GM18868 (cell line): ENCODE measurements around the gene FGGY.
"Not testable (repeated sequence)": the region's sequence is repeated elsewhere in the genome, so short reads cannot be mapped to it uniquely, and the experiment has no call there.

Experiments used
- ATAC-seq: cut with Tn5 transposase; IDR thresholded peaks from one replicate; pipeline ENCODE4 v1.9.1; 2021; ENCODE audit warnings: mild to moderate bottlenecking, moderate library complexity; ENCODE audit not compliant: unreplicated experiment

The FGGY gene

GRCh38 chr1:59433440-59433813 is 136.5 kb downstream of the FGGY start:
- ATAC-seq = no peak

GRCh38 chr1:59434336-59434735 is 137.4 kb downstream of the FGGY start:
- ATAC-seq = no peak

GRCh38 chr1:59436637-59437036 is 139.7 kb downstream of the FGGY start:
- no peak for ATAC-seq

- ATAC-seq = no peak
Observed at GRCh38 chr1:59438058-59438560, 141.2 kb downstream of the FGGY start.

- no peak for ATAC-seq
Observed at GRCh38 chr1:59442492-59442891, 145.6 kb downstream of the FGGY start.

- ATAC-seq = no peak
Observed at GRCh38 chr1:59443310-59443709, 146.4 kb downstream of the FGGY start.

GRCh38 chr1:59444520-59444919 is 147.6 kb downstream of the FGGY start:
- no peak for ATAC-seq

GRCh38 chr1:59445040-59445439 is 148.1 kb downstream of the FGGY start:
- no peak for ATAC-seq

- ATAC-seq = no peak
Observed at GRCh38 chr1:59446257-59446901, 149.5 kb downstream of the FGGY start.

- ATAC-seq = no peak
Observed at GRCh38 chr1:59452026-59452425, 155.1 kb downstream of the FGGY start.

- ATAC-seq = no peak
Observed at GRCh38 chr1:59452559-59452958, 155.7 kb downstream of the FGGY start.

GRCh38 chr1:59453297-59453968 is 156.5 kb downstream of the FGGY start:
- no peak for ATAC-seq

- no peak for ATAC-seq
Observed at GRCh38 chr1:59455206-59455605, 158.3 kb downstream of the FGGY start.

GRCh38 chr1:59457786-59458185 is 160.9 kb downstream of the FGGY start:
- ATAC-seq = no peak

GRCh38 chr1:59458884-59459283 is 162.0 kb downstream of the FGGY start:
- no peak for ATAC-seq

GRCh38 chr1:59462942-59463341 is 166.0 kb downstream of the FGGY start:
- not testable (repeated sequence) for ATAC-seq

GRCh38 chr1:59465478-59465877 is 168.6 kb downstream of the FGGY start:
- not testable (repeated sequence) for ATAC-seq

GRCh38 chr1:59468828-59469428 is 172.0 kb downstream of the FGGY start:
- no peak for ATAC-seq

GRCh38 chr1:59471991-59472570 is 175.2 kb downstream of the FGGY start:
- ATAC-seq = not testable (repeated sequence)

- ATAC-seq = no peak
Observed at GRCh38 chr1:59473831-59474230, 176.9 kb downstream of the FGGY start.

GRCh38 chr1:59474496-59474895 is 177.6 kb downstream of the FGGY start:
- ATAC-seq = no peak

GRCh38 chr1:59475737-59476136 is 178.8 kb downstream of the FGGY start:
- no peak for ATAC-seq
